ENCODE results near the gene CKS1B.

- TF ChIP-seq CTCF (IDR thresholded peaks at IDR 0.05) (no peak), POLR2A (IDR thresholded peaks at IDR 0.05) (no peak), POLR2AphosphoS5 (IDR thresholded peaks at IDR 0.05) (no peak)
Observed at GRCh38 chr1:154966111-154966510, 8.4 kb upstream of the CKS1B start.
